HepG2 (cell line): ENCODE measurements around the gene CDC42EP4. TPM values are rescaled to one million over a fixed set of nuclear protein-coding genes. Genes with fewer than 3 reads are reported as not detected.

Source experiments
- ARHGAP35 ChIP-seq: sonication (generic); formaldehyde crosslinking; IDR thresholded peaks from 2 replicates; pipeline ENCODE4 v1.9.0; 2022; ENCODE audit warnings: mild to moderate bottlenecking, inconsistent platforms, moderate library complexity, missing genetic modification reagents, borderline replicate concordance
- DR1 ChIP-seq: sonication (generic); formaldehyde crosslinking; IDR thresholded peaks from 2 replicates; pipeline ENCODE4 v1.8.0; 2021; ENCODE audit warnings: mild to moderate bottlenecking, missing genetic modification reagents, inconsistent platforms
- ETV5 ChIP-seq: IDR thresholded peaks from 2 replicates; pipeline ENCODE4 v1.6.1; 2018; ENCODE audit warnings: missing biosample characterization, missing genetic modification reagents, inconsistent platforms, borderline replicate concordance
- JUND ChIP-seq: sonication (generic); formaldehyde crosslinking; IDR thresholded peaks from 2 replicates; pipeline ENCODE4 v1.8.0; 2022; ENCODE audit warnings: mild to moderate bottlenecking, missing genetic modification reagents
- KDM5A ChIP-seq: fragments of 200-600 bp; sonication (generic); IDR thresholded peaks from 2 replicates; pipeline ENCODE4 v1.7.0; 2018; ENCODE audit warnings: antibody characterized with exemption, mild to moderate bottlenecking, low read length, borderline replicate concordance
- MAZ ChIP-seq, 2 experiments: sonication (generic) in 1 of 2; formaldehyde crosslinking in 1 of 2; IDR thresholded peaks; 2 replicates each; pipeline versions ENCODE4 v1.5.0 to v1.6.1; 2012 to 2020; ENCODE audit warnings: low read depth in 2 of 2, mild to moderate bottlenecking in 2 of 2, borderline replicate concordance in 1 of 2, improper control_type of control experiment in 1 of 2, low read length in 1 of 2, missing genetic modification reagents in 1 of 2, moderate library complexity in 1 of 2
- PLRG1 ChIP-seq: fragments of 450-650 bp; conservative IDR thresholded peaks from 2 replicates; pipeline ENCODE4 v1.6.1; 2016
- POLR2AphosphoS5 ChIP-seq: IDR thresholded peaks from 2 replicates; pipeline ENCODE4 v1.6.1; 2012; ENCODE audit warnings: low read depth, low read length
- POLR2G ChIP-seq: fragments of 200-400 bp; formaldehyde crosslinking; IDR thresholded peaks from 2 replicates; pipeline ENCODE4 v1.6.1; 2018; ENCODE audit warnings: mild to moderate bottlenecking, low read depth, low read length, moderate library complexity
- TCF7 ChIP-seq: sonication (generic); IDR thresholded peaks from 2 replicates; pipeline ENCODE4 v1.6.1; 2016; ENCODE audit warnings: antibody characterized with exemption, low read depth
- ZBTB7B ChIP-seq: sonication (generic); formaldehyde crosslinking; IDR thresholded peaks from 2 replicates; pipeline ENCODE4 v1.4.0; 2020; ENCODE audit warnings: missing genetic modification reagents
- ZC3H4 ChIP-seq: sonication (generic); formaldehyde crosslinking; IDR thresholded peaks from 2 replicates; pipeline ENCODE4 v1.4.0; 2020; ENCODE audit warnings: missing genetic modification reagents, borderline replicate concordance
- ZKSCAN5 ChIP-seq: sonication (generic); formaldehyde crosslinking; IDR thresholded peaks from 2 replicates; pipeline ENCODE4 v1.5.1; 2020; ENCODE audit warnings: mild to moderate bottlenecking, missing genetic modification reagents
- ZNF180 ChIP-seq: sonication (generic); formaldehyde crosslinking; IDR thresholded peaks from 2 replicates; pipeline ENCODE4 v1.4.0; 2020; ENCODE audit warnings: low read depth, missing genetic modification reagents, borderline replicate concordance
- ZNF501 ChIP-seq: sonication (generic); formaldehyde crosslinking; IDR thresholded peaks from 2 replicates; pipeline ENCODE4 v1.5.1; 2020; ENCODE audit warnings: mild to moderate bottlenecking, moderate library complexity, missing genetic modification reagents
- ZNF614 ChIP-seq: IDR thresholded peaks from 2 replicates; pipeline ENCODE4 v1.6.1; 2018; ENCODE audit warnings: missing biosample characterization, missing genetic modification reagents, inconsistent platforms, borderline replicate concordance
- ZNF720 ChIP-seq: sonication (generic); formaldehyde crosslinking; IDR thresholded peaks from 2 replicates; pipeline ENCODE4 v1.4.0; 2020; ENCODE audit warnings: missing genetic modification reagents
- polyA plus RNA-seq, 8 experiments: library from polyadenylated mRNA; depleted of rRNA in 3 of 8; stranded (reverse) in 7 of 8; unstranded in 1 of 8; fragments of >200 nt; fragmentation: Illumina TruSeq in 4 of 8; extraction: Trizol in 4 of 8; gene quantifications; 2 replicates each; pipeline versions ENCODE4 v1.2.1 to v1.2.3, GENCODE V29; 2011 to 2016; ENCODE audit warnings: low read depth in 4 of 8, missing spikeins in 1 of 8, mixed read lengths in 1 of 8; ENCODE audit not compliant: insufficient read depth in 1 of 8
- total RNA-seq, 5 experiments: library from RNA; depleted of rRNA; stranded (reverse); fragments of >200 nt; fragmentation: Illumina TruSeq; extraction: Trizol; gene quantifications; 2 replicates each; pipeline ENCODE4 v1.2.3, GENCODE V29; 2016; ENCODE audit warnings: low read depth in 1 of 5
- TF ChIP-seq, protein P1 (sequence below): sonication (generic); formaldehyde crosslinking; IDR thresholded peaks from 2 replicates; pipeline ENCODE4 v1.5.0; 2020; ENCODE audit warnings: mild to moderate bottlenecking, missing genetic modification reagents
- TF ChIP-seq, protein P2 (sequence below): sonication (generic); formaldehyde crosslinking; IDR thresholded peaks from 2 replicates; pipeline ENCODE4 v1.4.0; 2020; ENCODE audit warnings: missing genetic modification reagents
- TF ChIP-seq, protein P3 (sequence below): sonication (generic); formaldehyde crosslinking; IDR thresholded peaks from 2 replicates; pipeline ENCODE4 v1.5.1; 2020; ENCODE audit warnings: missing genetic modification reagents, mild to moderate bottlenecking, borderline replicate concordance
- TF ChIP-seq, protein P4 (sequence below): IDR thresholded peaks from 2 replicates; pipeline ENCODE4 v1.6.1; 2016; ENCODE audit warnings: missing biosample characterization, missing genetic modification reagents, low read depth

Gene CDC42EP4
- total and polyA plus RNA-seq, 2 of the 13 experiments (the other 11 are each of a cell fraction or from before 2014, with no cell fraction given), result 19.0 to 54.0 TPM

DNA sequence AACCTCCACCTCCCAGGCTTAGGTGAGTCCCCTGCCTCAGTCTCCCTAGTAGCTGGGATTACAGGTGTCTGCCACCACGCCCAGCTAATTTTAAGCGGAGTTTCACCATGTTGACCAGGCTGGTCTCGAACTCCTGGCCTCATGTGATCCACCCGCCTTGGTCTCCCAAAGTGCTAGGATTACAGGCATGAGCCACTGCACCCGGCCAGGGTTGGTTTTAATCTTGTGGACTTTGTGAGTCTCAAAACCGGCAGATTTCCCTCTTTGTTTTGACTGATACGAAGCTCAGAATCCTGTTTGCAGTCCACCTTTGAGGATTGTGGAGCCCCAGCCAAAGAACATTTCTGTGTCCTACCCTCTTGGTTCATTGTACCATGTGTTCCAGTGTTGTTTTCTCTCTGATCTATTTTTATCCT is 33.7 kb downstream of the CDC42EP4 start (continued):
- no peak for TF ChIP-seq ZKSCAN5 (CRISPR knock-in tag)
- TF ChIP-seq TCF7, result no peak; the same call in 1 of the 2 replicates
- TF ChIP-seq ZNF614 (CRISPR knock-in tag), result no peak
- TF ChIP-seq, protein P1, sequence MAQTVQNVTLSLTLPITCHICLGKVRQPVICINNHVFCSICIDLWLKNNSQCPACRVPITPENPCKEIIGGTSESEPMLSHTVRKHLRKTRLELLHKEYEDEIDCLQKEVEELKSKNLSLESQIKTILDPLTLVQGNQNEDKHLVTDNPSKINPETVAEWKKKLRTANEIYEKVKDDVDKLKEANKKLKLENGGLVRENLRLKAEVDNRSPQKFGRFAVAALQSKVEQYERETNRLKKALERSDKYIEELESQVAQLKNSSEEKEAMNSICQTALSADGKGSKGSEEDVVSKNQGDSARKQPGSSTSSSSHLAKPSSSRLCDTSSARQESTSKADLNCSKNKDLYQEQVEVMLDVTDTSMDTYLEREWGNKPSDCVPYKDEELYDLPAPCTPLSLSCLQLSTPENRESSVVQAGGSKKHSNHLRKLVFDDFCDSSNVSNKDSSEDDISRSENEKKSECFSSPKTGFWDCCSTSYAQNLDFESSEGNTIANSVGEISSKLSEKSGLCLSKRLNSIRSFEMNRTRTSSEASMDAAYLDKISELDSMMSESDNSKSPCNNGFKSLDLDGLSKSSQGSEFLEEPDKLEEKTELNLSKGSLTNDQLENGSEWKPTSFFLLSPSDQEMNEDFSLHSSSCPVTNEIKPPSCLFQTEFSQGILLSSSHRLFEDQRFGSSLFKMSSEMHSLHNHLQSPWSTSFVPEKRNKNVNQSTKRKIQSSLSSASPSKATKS (CRISPR knock-in tag), result 0 out of 2 replicates have a peak, but pooled peaks have one; percentile 68
- TF ChIP-seq ZC3H4 (CRISPR knock-in tag), result no peak
- no peak for TF ChIP-seq KDM5A
- no peak for TF ChIP-seq POLR2AphosphoS5
- TF ChIP-seq, protein P2, sequence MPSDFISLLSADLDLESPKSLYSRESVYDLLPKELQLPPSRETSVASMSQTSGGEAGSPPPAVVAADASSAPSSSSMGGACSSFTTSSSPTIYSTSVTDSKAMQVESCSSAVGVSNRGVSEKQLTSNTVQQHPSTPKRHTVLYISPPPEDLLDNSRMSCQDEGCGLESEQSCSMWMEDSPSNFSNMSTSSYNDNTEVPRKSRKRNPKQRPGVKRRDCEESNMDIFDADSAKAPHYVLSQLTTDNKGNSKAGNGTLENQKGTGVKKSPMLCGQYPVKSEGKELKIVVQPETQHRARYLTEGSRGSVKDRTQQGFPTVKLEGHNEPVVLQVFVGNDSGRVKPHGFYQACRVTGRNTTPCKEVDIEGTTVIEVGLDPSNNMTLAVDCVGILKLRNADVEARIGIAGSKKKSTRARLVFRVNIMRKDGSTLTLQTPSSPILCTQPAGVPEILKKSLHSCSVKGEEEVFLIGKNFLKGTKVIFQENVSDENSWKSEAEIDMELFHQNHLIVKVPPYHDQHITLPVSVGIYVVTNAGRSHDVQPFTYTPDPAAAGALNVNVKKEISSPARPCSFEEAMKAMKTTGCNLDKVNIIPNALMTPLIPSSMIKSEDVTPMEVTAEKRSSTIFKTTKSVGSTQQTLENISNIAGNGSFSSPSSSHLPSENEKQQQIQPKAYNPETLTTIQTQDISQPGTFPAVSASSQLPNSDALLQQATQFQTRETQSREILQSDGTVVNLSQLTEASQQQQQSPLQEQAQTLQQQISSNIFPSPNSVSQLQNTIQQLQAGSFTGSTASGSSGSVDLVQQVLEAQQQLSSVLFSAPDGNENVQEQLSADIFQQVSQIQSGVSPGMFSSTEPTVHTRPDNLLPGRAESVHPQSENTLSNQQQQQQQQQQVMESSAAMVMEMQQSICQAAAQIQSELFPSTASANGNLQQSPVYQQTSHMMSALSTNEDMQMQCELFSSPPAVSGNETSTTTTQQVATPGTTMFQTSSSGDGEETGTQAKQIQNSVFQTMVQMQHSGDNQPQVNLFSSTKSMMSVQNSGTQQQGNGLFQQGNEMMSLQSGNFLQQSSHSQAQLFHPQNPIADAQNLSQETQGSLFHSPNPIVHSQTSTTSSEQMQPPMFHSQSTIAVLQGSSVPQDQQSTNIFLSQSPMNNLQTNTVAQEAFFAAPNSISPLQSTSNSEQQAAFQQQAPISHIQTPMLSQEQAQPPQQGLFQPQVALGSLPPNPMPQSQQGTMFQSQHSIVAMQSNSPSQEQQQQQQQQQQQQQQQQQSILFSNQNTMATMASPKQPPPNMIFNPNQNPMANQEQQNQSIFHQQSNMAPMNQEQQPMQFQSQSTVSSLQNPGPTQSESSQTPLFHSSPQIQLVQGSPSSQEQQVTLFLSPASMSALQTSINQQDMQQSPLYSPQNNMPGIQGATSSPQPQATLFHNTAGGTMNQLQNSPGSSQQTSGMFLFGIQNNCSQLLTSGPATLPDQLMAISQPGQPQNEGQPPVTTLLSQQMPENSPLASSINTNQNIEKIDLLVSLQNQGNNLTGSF (CRISPR knock-in tag), result no peak
- no peak for TF ChIP-seq ZNF180
- no peak for TF ChIP-seq PLRG1
- TF ChIP-seq DR1 (CRISPR knock-in tag), result no peak
- no peak; the same call in 1 of the 2 replicates for TF ChIP-seq ETV5 (CRISPR knock-in tag)
- no peak for TF ChIP-seq MAZ (IDR thresholded peaks at IDR 0.05; ENCODE audit: borderline replicate concordance, low read depth, low read length)
- TF ChIP-seq MAZ (CRISPR knock-in tag; IDR thresholded peaks at IDR 0.05; ENCODE audit: low read depth), result 0 out of 2 replicates have a peak, but pooled peaks have one; percentile 37
- TF ChIP-seq, protein P3, sequence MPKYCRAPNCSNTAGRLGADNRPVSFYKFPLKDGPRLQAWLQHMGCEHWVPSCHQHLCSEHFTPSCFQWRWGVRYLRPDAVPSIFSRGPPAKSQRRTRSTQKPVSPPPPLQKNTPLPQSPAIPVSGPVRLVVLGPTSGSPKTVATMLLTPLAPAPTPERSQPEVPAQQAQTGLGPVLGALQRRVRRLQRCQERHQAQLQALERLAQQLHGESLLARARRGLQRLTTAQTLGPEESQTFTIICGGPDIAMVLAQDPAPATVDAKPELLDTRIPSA (CRISPR knock-in tag), result no peak
- TF ChIP-seq, protein P4, sequence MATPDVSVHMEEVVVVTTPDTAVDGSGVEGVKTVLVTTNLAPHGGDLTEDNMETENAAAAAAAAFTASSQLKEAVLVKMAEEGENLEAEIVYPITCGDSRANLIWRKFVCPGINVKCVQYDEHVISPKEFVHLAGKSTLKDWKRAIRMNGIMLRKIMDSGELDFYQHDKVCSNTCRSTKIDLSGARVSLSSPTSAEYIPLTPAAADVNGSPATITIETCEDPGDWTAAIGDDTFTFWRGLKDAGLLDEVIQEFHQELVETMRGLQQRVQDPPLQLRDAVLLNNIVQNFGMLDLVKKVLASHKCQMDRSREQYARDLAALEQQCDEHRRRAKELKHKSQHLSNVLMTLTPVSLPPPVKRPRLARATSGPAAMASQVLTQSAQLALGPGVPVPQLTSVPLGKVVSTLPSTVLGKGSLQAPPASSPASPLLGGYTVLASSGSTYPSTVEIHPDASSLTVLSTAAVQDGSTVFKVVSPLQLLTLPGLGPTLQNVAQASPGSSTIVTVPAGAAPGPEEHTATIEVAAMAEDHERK (CRISPR knock-in tag), result no peak
- no peak for TF ChIP-seq JUND (CRISPR knock-in tag)
- no peak for TF ChIP-seq ZNF720 (CRISPR knock-in tag)
- TF ChIP-seq ZNF501 (CRISPR knock-in tag), result no peak
- TF ChIP-seq POLR2G, result no peak
- TF ChIP-seq ARHGAP35 (CRISPR knock-in tag), result no peak
- no peak; the same call in 1 of the 2 replicates for TF ChIP-seq ZBTB7B (CRISPR knock-in tag)
